Measurements from ENCODE around the gene PTGFRN. TPM values are rescaled to one million over a fixed set of nuclear protein-coding genes. Genes with fewer than 3 reads are reported as not detected.
"Not testable (repeated sequence)": the region's sequence is repeated elsewhere in the genome, so short reads cannot be mapped to it uniquely, and the experiment has no call there.

The PTGFRN gene
- total and polyA plus RNA-seq, 2 of the 8 experiments (the other 6 are each of a cell fraction or from before 2014, with no cell fraction given): 13.0 to 32.6 TPM

DNA sequence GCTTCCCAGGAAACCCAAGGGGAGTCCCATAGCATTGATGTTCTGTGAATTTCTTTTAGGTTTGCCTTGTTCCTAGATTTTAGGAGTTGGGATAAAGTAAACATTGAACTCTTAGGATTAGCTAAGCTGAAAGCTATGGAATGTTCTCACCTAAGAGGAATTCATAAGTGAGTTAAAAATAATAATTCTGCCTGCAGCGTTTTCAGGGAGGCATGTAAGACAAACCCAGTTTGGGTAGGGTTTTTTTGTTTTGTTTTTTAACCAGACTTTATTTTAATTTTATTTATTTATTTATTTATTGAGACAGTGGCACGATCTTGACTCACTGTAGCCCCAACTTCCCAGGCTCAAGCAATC is 62.9 kb downstream of the PTGFRN start (continued):
- TF ChIP-seq, protein P1, sequence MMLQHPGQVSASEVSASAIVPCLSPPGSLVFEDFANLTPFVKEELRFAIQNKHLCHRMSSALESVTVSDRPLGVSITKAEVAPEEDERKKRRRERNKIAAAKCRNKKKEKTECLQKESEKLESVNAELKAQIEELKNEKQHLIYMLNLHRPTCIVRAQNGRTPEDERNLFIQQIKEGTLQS (IDR thresholded peaks at IDR 0.05; ENCODE audit: insufficient read depth, low read depth, low read length): no peak

DNA sequence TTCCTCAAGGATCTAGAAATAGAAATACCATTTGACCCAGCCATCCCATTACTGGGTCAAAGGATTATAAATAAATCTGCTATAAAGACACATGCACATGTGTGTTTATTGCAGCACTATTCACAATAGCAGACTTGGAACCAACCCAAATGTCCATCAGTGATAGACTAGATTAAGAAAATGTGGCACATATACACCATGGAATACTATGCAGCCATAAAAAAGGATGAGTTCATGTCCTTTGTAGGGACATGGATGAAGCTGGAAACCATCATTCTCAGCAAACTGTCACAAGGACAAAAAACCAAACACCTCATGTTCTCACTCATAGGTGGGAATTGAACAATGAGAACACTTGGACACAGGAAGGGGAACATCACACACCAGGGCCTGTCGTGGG is 70.6 kb downstream of the PTGFRN start:
- H3K18ac ChIP-seq (ENCODE audit: extremely low read depth, low read length); H3K23ac ChIP-seq (ENCODE audit: insufficient read length); H3K14ac ChIP-seq (ENCODE audit: insufficient read length); H3K36me3 ChIP-seq (ENCODE audit: control insufficient read depth in 2 of 4, insufficient read depth in 4 of 4, low read length in 3 of 4); POLR2A ChIA-PET (ENCODE audit: partially characterized antibody); H4K91ac ChIP-seq (replicated peaks; ENCODE audit: insufficient read length, low read length); H4K8ac ChIP-seq (ENCODE audit: extremely low read depth, insufficient read depth, low read length); H3K79me1 ChIP-seq (ENCODE audit: low read depth, low read length); H3K79me2 ChIP-seq (ENCODE audit: control insufficient read depth in 1 of 2, insufficient read depth in 2 of 2, low read length in 2 of 2); H2AK5ac ChIP-seq (ENCODE audit: low read depth, low read length); H2BK120ac ChIP-seq (replicated peaks; ENCODE audit: low read depth, low read length); H3K27ac ChIP-seq (ENCODE audit: low read depth, low read length); H3K4me2 ChIP-seq (ENCODE audit: insufficient read depth in 1 of 2, low read depth in 2 of 2, low read length in 2 of 2); FAIRE-seq; H3K4me1 ChIP-seq (replicated peaks in 1 of 4; ENCODE audit: control insufficient read depth in 3 of 4, insufficient read depth in 4 of 4, low read length in 3 of 4); H4K5ac ChIP-seq (ENCODE audit: insufficient read length, low read depth, low read length); H2BK5ac ChIP-seq (ENCODE audit: low read depth, low read length); H2AFZ ChIP-seq (ENCODE audit: low read length); H4K20me1 ChIP-seq (replicated peaks in 1 of 2; ENCODE audit: control insufficient read depth in 1 of 2, insufficient read depth in 2 of 2, low read length in 2 of 2); H2BK20ac ChIP-seq (ENCODE audit: low read length); H3K23me2 ChIP-seq (ENCODE audit: low read depth, low read length); H3K9ac ChIP-seq (replicated peaks in 1 of 4; ENCODE audit: extremely low read depth in 1 of 4, low read depth in 3 of 4, low read length in 3 of 4); H3K9me3 ChIP-seq (ENCODE audit: insufficient read depth in 2 of 2, low read depth in 1 of 2, low read length in 1 of 2); H2BK12ac ChIP-seq (ENCODE audit: low read depth, low read length); H2BK15ac ChIP-seq (ENCODE audit: low read length); H3K4me3 ChIP-seq (ENCODE audit: extremely low read depth in 1 of 4, insufficient read depth in 2 of 4, low read depth in 3 of 4, low read length in 4 of 4); H3K4ac ChIP-seq (replicated peaks; ENCODE audit: insufficient read length, low read depth, low read length); H3K27me3 ChIP-seq (replicated peaks in 1 of 4; ENCODE audit: control insufficient read depth in 3 of 4, extremely low read depth in 1 of 4, insufficient read depth in 3 of 4, low read length in 3 of 4); CTCF ChIA-PET (ENCODE audit: partially characterized antibody); DNase-seq (ENCODE audit: low read depth in 1 of 2, low spot score in 2 of 2); H3K56ac ChIP-seq (replicated peaks; ENCODE audit: insufficient read length, low read depth, low read length): not testable (repeated sequence)
- whole genome bisulfite sequencing, 2 experiments (ENCODE audit: extremely low coverage in 1 of 2, insufficient coverage in 1 of 2, insufficient read length in 1 of 2, insufficient replicate concordance in 2 of 2, low coverage in 1 of 2, low lambda C conversion rate in 2 of 2, missing lambda C conversion rate in 1 of 2): 100% methylated on average over 1 of the region's 1 CpG; no CpG with 5 or more reads in 1 of the 2 experiments

Data from H1 (cell line).